ENCODE measurements around the gene PRR15L. TPM values are rescaled to one million over a fixed set of nuclear protein-coding genes. Genes with fewer than 3 reads are reported as not detected.

Gene PRR15L
- total and polyA plus RNA-seq, 2 donors (not counting 1 experiment from before 2014, with no cell fraction given), result not detected

GRCh38 chr17:47955497-47956461 is 1.9 kb downstream of the PRR15L start:
- ATAC-seq (ENCODE audit: low read depth) (no peak), DNase-seq (no peak)
- no peak for TF ChIP-seq CTCF (IDR thresholded peaks at IDR 0.05)
- TF ChIP-seq EZH2 (IDR thresholded peaks at IDR 0.05; ENCODE audit: borderline replicate concordance, insufficient read depth, low read depth, low read length, poor library complexity, severe bottlenecking), result no peak
- no peak overlapping the region for H3K4me3 ChIP-seq (ENCODE audit: control extremely low read depth in 1 of 5, extremely low read depth in 1 of 5, insufficient read depth in 1 of 5, low read depth in 2 of 5, low read length in 4 of 5)
- H3K4me2 ChIP-seq (replicated peaks; ENCODE audit: low read depth, low read length, poor library complexity, severe bottlenecking), result no peak overlapping the region
- intact Hi-C loops (cut with micrococcal nuclease), result no loop called here
- H3K4me1 ChIP-seq (ENCODE audit: control insufficient read depth in 2 of 2, insufficient read depth in 2 of 2, low read length in 2 of 2), result no peaks in the 10 kb centered on the region
- no peaks in the 10 kb centered on the region for H4K20me1 ChIP-seq (ENCODE audit: control insufficient read depth, insufficient read depth, low read length, poor library complexity, severe bottlenecking)
- no peak overlapping the region for H3K9ac ChIP-seq (ENCODE audit: low read length)
- Mint-ChIP-seq H3K27me3 (no peaks in the 10 kb centered on the region), H3K9me3 (ENCODE audit: insufficient read depth) (no peaks in the 10 kb centered on the region), H3K4me1 (no peaks in the 10 kb centered on the region), H3K4me3 (no peak overlapping the region), H3K27ac (no peak overlapping the region)
- ChIA-PET POLR2A (interaction anchor here (1.7 kb wide), 1 partner anchor 15 kb away, joined by 4 read pairs; the partner anchor contains the start of gene CDK5RAP3), CTCF (interaction anchor here (0.6 to 2.1 kb wide), 4 partner anchors 9 to 13 kb away, joined by 3 to 9 read pairs (median 6); partner anchors contain the start of gene PNPO)
- no peaks in the 10 kb centered on the region for H3K9me3 ChIP-seq (ENCODE audit: control extremely low read depth in 1 of 3, control insufficient read depth in 2 of 3, insufficient read depth in 1 of 3, low read length in 2 of 3)
- no peaks in the 10 kb centered on the region for H3K36me3 ChIP-seq (replicated peaks in 1 of 2; ENCODE audit: control extremely low read depth in 1 of 2, control insufficient read depth in 1 of 2, extremely low read depth in 1 of 2, insufficient read depth in 2 of 2, low read length in 1 of 2)
- no peaks in the 10 kb centered on the region for H3K79me2 ChIP-seq (ENCODE audit: control insufficient read depth, insufficient read depth, low read length)
- WGBS (ENCODE audit: insufficient coverage), result 92% methylated on average over 5 of the region's 7 CpGs
- H3K27ac ChIP-seq (ENCODE audit: low read length in 2 of 2), result no peak overlapping the region
- H3K27me3 ChIP-seq (replicated peaks in 1 of 4; ENCODE audit: control extremely low read depth in 1 of 4, control insufficient read depth in 3 of 4, insufficient read depth in 4 of 4, low read length in 3 of 4), result no peaks in the 10 kb centered on the region
- no peak overlapping the region for H2AFZ ChIP-seq (ENCODE audit: insufficient read depth, low read depth, low read length, poor library complexity, severe bottlenecking)

- no peak overlapping the region for H3K9ac ChIP-seq (ENCODE audit: low read length)
- intact Hi-C loops (cut with micrococcal nuclease), result no loop called here
- H3K9me3 ChIP-seq (ENCODE audit: control extremely low read depth in 1 of 3, control insufficient read depth in 2 of 3, insufficient read depth in 1 of 3, low read length in 2 of 3), result no peaks in the 10 kb centered on the region
- CTCF ChIA-PET, result interaction anchor here (2.1 to 10.4 kb wide), 2 partner anchors 11 to 16 kb away, joined by 9 to 155 read pairs; partner anchors contain the start of genes CDK5RAP3 and PNPO
- Mint-ChIP-seq H3K9me3 (ENCODE audit: insufficient read depth) (no peaks in the 10 kb centered on the region), H3K27me3 (no peaks in the 10 kb centered on the region), H3K27ac (no peak overlapping the region), H3K4me1 (peaks cover 13% of the 10 kb centered on the region), H3K4me3 (no peak overlapping the region)
- no peak overlapping the region for H3K4me2 ChIP-seq (replicated peaks; ENCODE audit: low read depth, low read length, poor library complexity, severe bottlenecking)
- DNase-seq (no peak), ATAC-seq (ENCODE audit: low read depth) (no peak)
- peaks cover 11 to 13% of the 10 kb centered on the region in 2 donors for H3K4me1 ChIP-seq (ENCODE audit: control insufficient read depth in 2 of 2, insufficient read depth in 2 of 2, low read length in 2 of 2)
- no peak overlapping the region for H2AFZ ChIP-seq (ENCODE audit: insufficient read depth, low read depth, low read length, poor library complexity, severe bottlenecking)
- no peaks in the 10 kb centered on the region for H3K79me2 ChIP-seq (ENCODE audit: control insufficient read depth, insufficient read depth, low read length)
- no peak overlapping the region for H3K27ac ChIP-seq (ENCODE audit: low read length in 2 of 2)
- H3K4me3 ChIP-seq (ENCODE audit: control extremely low read depth in 1 of 5, extremely low read depth in 1 of 5, insufficient read depth in 1 of 5, low read depth in 2 of 5, low read length in 4 of 5), result no peak overlapping the region
- no peaks in the 10 kb centered on the region for H4K20me1 ChIP-seq (ENCODE audit: control insufficient read depth, insufficient read depth, low read length, poor library complexity, severe bottlenecking)
- POLR2A ChIA-PET, result no interaction called here
- H3K36me3 ChIP-seq (replicated peaks in 1 of 2; ENCODE audit: control extremely low read depth in 1 of 2, control insufficient read depth in 1 of 2, extremely low read depth in 1 of 2, insufficient read depth in 2 of 2, low read length in 1 of 2), result no peaks in the 10 kb centered on the region
- TF ChIP-seq EZH2 (IDR thresholded peaks at IDR 0.05; ENCODE audit: borderline replicate concordance, insufficient read depth, low read depth, low read length, poor library complexity, severe bottlenecking), result no peak
- no peak for TF ChIP-seq CTCF (IDR thresholded peaks at IDR 0.05)
- H3K27me3 ChIP-seq (replicated peaks in 1 of 4; ENCODE audit: control extremely low read depth in 1 of 4, control insufficient read depth in 3 of 4, insufficient read depth in 4 of 4, low read length in 3 of 4), result no peaks in the 10 kb centered on the region
These were observed 3.8 kb downstream of the PRR15L start for GRCh38 chr17:47953909-47954308.

Data from B cell (primary cell).